ENCODE results near the gene ALKBH7. TPM values are rescaled to one million over a fixed set of nuclear protein-coding genes. Genes with fewer than 3 reads are reported as not detected.
"Not testable (repeated sequence)": the region's sequence is repeated elsewhere in the genome, so short reads cannot be mapped to it uniquely, and the experiment has no call there.

ALKBH7 gene
- total and polyA plus RNA-seq, 2 donors, result 62.9 to 66.5 TPM

DNA sequence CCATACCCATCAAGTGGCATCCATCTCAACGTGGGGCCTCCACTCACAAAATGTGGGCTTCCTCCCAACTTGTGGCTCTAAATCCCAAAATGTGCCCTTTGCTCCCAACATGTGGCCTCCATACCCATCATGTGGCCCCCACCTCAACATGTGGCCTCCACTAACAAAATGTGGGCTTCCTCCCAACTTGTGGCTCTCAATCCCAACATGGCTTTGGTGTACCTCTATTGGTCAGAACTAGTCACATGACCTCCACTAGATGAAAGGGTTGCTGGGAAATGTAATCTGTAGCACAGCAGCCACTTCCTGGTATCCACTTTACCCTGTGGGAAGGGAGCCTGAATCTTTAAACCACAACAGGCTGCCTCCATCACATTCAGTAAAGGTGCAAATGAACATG is 29.1 kb upstream of the ALKBH7 start:
- no peaks in the 10 kb centered on the region for H3K27me3 ChIP-seq (ENCODE audit: control insufficient read depth in 2 of 2, insufficient read depth in 1 of 2, low read length in 1 of 2)
- no peak overlapping the region for H3K4me3 ChIP-seq (ENCODE audit: low read length in 2 of 2)
- WGBS, result 97% methylated on average over 1 of the region's 1 CpG

DNA sequence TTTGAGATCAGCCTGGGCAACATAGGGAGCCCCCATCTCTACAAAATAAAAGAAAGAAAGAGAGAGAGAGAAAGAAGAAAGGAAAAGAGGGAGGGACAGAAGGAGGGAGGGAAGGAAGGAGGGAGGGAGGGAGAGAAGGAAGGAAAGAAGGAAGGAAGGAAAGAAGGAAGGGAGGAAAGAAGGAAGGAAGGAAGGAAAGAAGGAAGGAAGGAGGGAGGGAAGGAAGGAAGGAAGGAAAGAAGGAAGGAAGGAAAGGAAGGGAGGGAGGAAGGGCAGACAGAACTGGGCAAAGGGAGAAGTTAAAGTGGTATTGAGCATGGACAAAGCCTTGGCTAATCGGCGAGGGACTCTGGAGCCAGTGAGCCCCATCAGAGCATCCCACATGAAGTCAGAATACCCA is 23.3 kb upstream of the ALKBH7 start:
- H3K36me3 ChIP-seq (ENCODE audit: control insufficient read depth in 2 of 2, insufficient read depth in 2 of 2, low read length in 1 of 2); H3K27ac ChIP-seq (ENCODE audit: low read depth in 1 of 2, low read length in 1 of 2); DNase-seq (ENCODE audit: low read depth in 6 of 9, low spot score in 9 of 9); H3K4me1 ChIP-seq (ENCODE audit: control insufficient read depth in 2 of 2, insufficient read depth in 2 of 2, low read length in 2 of 2); H3K4me3 ChIP-seq (ENCODE audit: low read length in 2 of 2); H3K27me3 ChIP-seq (ENCODE audit: control insufficient read depth in 2 of 2, insufficient read depth in 1 of 2, low read length in 1 of 2); H3K9me3 ChIP-seq (ENCODE audit: control insufficient read depth in 2 of 2, insufficient read depth in 1 of 2, low read length in 1 of 2): not testable (repeated sequence)
- WGBS, result 95% methylated on average over 2 of the region's 2 CpGs

More for the DNA sequence above, 29.1 kb upstream of the ALKBH7 start:
- no peak overlapping the region for H3K27ac ChIP-seq (ENCODE audit: low read depth in 1 of 2, low read length in 1 of 2)
- peaks cover 0 to 1% of the 10 kb centered on the region in 2 donors for H3K9me3 ChIP-seq (ENCODE audit: control insufficient read depth in 2 of 2, insufficient read depth in 1 of 2, low read length in 1 of 2)
- H3K4me1 ChIP-seq (ENCODE audit: control insufficient read depth in 2 of 2, insufficient read depth in 2 of 2, low read length in 2 of 2), result no peaks in the 10 kb centered on the region
- no peak for DNase-seq (ENCODE audit: low read depth in 6 of 9, low spot score in 9 of 9)
- peaks cover 2 to 3% of the 10 kb centered on the region in 2 donors for H3K36me3 ChIP-seq (ENCODE audit: control insufficient read depth in 2 of 2, insufficient read depth in 2 of 2, low read length in 1 of 2)

DNA sequence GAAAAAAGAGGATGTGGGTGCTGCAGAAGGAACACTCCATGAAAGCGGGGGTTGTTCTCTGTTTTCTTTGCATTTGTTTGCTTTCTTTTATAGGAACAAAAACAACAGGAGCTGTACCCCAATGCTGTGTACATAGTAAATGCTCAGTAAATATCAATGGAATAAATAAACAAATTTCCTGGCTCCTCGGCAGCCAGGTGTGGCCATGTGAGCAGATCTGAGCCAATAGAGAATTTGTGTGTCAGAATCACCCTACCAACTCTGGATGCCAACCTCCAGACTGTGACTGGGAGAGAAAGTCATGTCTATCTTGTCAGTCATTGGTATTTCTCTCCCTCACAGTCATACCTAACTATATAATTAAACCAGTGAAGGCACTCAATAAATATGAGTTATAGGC is 21.9 kb upstream of the ALKBH7 start:
- Histone ChIP-seq H3K9me3 (ENCODE audit: control insufficient read depth in 2 of 2, insufficient read depth in 1 of 2, low read length in 1 of 2) (no peaks in the 10 kb centered on the region), H3K4me1 (ENCODE audit: control insufficient read depth in 2 of 2, insufficient read depth in 2 of 2, low read length in 2 of 2) (no peaks in the 10 kb centered on the region), H3K4me3 (ENCODE audit: low read length in 2 of 2) (no peak overlapping the region), H3K27ac (ENCODE audit: low read depth in 1 of 2, low read length in 1 of 2) (no peak overlapping the region), H3K36me3 (ENCODE audit: control insufficient read depth in 2 of 2, insufficient read depth in 2 of 2, low read length in 1 of 2) (peaks cover 7% of the 10 kb centered on the region in 2 donors), H3K27me3 (ENCODE audit: control insufficient read depth in 2 of 2, insufficient read depth in 1 of 2, low read length in 1 of 2) (no peaks in the 10 kb centered on the region)
- no peak for DNase-seq (ENCODE audit: low read depth in 6 of 9, low spot score in 9 of 9)
- WGBS, result 93% methylated on average over 2 of the region's 2 CpGs

DNA sequence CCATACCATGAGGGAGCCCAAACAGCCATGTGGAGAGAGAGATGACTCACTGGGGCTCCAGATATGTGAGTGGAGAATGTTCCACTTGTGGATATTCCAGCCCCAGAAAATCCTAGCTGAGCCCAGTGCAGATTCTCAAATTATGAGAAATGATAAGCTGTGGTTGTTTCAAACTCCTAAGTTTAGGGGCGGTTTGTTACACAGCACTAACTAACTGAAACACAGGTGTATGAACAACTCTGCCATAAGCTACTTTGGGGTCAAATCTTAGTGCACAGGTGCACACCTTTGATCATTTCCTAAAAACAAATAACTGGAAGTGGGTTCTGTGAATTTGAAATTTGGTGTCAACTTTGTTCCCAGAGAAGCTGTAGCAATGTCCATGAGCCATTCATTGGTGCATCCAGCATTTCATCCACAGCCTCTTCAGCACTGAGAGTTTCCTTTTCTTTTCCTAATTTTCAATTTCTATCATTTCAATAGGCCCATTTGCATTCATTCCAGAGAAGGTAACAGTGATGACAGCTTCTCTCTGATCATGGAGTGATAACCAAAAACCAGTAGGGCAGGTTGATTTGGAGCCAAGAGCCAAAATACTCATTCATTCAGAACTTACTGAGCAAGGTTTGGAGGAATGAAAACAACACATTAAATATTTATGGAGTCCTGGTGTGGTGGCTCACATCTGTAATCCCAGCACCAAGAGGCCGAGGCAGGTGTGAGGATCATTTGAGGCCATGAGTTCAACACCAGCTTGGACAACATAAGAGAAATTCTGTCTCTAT is 20.0 kb upstream of the ALKBH7 start:
- no peaks in the 10 kb centered on the region for H3K9me3 ChIP-seq (ENCODE audit: control insufficient read depth in 2 of 2, insufficient read depth in 1 of 2, low read length in 1 of 2)
- H3K27me3 ChIP-seq (ENCODE audit: control insufficient read depth in 2 of 2, insufficient read depth in 1 of 2, low read length in 1 of 2), result no peaks in the 10 kb centered on the region
- no peak for DNase-seq (ENCODE audit: low read depth in 6 of 9, low spot score in 9 of 9)
- 95% methylated on average over 2 of the region's 2 CpGs for WGBS
- peaks cover 5 to 7% of the 10 kb centered on the region in 2 donors for H3K36me3 ChIP-seq (ENCODE audit: control insufficient read depth in 2 of 2, insufficient read depth in 2 of 2, low read length in 1 of 2)
- H3K27ac ChIP-seq (ENCODE audit: low read depth in 1 of 2, low read length in 1 of 2), result no peak overlapping the region
- H3K4me3 ChIP-seq (ENCODE audit: low read length in 2 of 2), result no peak overlapping the region
- no peaks in the 10 kb centered on the region for H3K4me1 ChIP-seq (ENCODE audit: control insufficient read depth in 2 of 2, insufficient read depth in 2 of 2, low read length in 2 of 2)

DNA sequence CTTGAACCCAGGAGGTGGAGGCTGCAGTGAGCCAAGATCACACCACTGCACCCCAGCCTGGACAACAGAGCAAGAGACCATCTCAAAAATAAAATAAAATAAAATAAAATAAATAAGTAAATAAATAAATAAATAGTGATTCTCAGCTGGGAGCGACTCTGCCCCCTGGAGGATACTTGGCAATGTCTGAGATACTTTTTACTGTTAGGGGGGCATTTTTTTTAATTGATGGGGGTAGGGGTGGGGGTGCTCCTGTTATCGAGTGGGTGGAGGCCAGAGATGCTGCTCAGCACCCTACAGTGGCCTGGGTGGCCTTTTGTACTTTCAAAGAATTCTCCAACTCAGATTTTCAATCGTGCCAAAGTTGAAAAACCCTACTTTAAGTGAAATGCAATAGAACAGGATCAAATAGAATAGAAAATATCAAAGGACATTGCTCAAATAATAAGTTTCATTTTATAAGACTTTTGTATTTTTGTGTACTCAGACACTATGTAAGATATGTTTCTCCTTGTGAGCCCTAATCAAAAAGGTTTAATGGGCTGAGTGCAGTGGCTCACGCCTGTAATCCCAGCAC is 18.4 kb upstream of the ALKBH7 start:
- DNase-seq (ENCODE audit: low read depth in 6 of 9, low spot score in 9 of 9), result no peak
- H3K9me3 ChIP-seq (ENCODE audit: control insufficient read depth in 2 of 2, insufficient read depth in 1 of 2, low read length in 1 of 2), result no peaks in the 10 kb centered on the region
- no peak overlapping the region for H3K4me3 ChIP-seq (ENCODE audit: low read length in 2 of 2)
- 70% methylated on average over 4 of the region's 4 CpGs for WGBS
- no peaks in the 10 kb centered on the region for H3K4me1 ChIP-seq (ENCODE audit: control insufficient read depth in 2 of 2, insufficient read depth in 2 of 2, low read length in 2 of 2)
- peaks cover 5 to 7% of the 10 kb centered on the region in 2 donors for H3K36me3 ChIP-seq (ENCODE audit: control insufficient read depth in 2 of 2, insufficient read depth in 2 of 2, low read length in 1 of 2)
- no peak overlapping the region for H3K27ac ChIP-seq (ENCODE audit: low read depth in 1 of 2, low read length in 1 of 2)
- no peaks in the 10 kb centered on the region for H3K27me3 ChIP-seq (ENCODE audit: control insufficient read depth in 2 of 2, insufficient read depth in 1 of 2, low read length in 1 of 2)

DNA sequence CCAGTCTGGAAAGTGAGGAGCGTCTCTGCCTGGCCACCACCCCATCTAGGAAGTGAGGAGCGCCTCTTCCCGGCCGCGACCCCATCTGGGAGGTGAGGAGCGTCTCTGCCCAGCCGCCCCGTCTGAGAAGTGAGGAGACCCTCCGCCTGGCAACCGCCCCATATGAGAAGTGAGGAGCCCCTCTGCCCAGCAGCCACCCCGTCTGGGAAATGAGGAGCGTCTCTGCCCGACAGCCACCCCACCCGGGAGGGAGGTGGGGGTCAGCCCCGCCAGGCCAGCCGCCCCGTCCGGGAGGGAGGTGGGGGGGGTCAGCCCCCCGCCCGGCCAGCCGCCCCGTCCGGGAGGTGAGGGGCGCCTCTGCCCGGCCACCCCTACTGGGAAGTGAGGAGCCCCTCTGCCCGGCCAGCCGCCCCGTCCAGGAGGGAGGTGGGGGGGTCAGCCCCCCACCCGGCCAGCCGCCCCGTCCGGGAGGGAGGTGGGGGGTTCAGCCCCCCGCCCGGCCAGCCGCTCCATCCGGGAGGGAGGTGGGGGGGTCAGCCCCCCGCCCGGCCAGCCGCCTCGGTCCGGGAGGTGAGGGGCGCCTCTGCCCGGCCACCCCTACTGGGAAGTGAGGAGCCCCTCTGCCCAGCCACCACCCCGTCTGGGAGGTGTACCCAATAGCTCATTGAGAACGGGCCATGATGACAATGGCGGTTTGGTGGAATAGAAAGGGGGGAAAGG is 17.1 kb upstream of the ALKBH7 start:
- H3K4me1 ChIP-seq (ENCODE audit: control insufficient read depth in 2 of 2, insufficient read depth in 2 of 2, low read length in 2 of 2); H3K27ac ChIP-seq (ENCODE audit: low read depth in 1 of 2, low read length in 1 of 2); H3K4me3 ChIP-seq (ENCODE audit: low read length in 2 of 2); H3K27me3 ChIP-seq (ENCODE audit: control insufficient read depth in 2 of 2, insufficient read depth in 1 of 2, low read length in 1 of 2); DNase-seq (ENCODE audit: low read depth in 6 of 9, low spot score in 9 of 9); H3K36me3 ChIP-seq (ENCODE audit: control insufficient read depth in 2 of 2, insufficient read depth in 2 of 2, low read length in 1 of 2); H3K9me3 ChIP-seq (ENCODE audit: control insufficient read depth in 2 of 2, insufficient read depth in 1 of 2, low read length in 1 of 2): not testable (repeated sequence)
- WGBS, result 96% methylated on average over 37 of the region's 46 CpGs

DNA sequence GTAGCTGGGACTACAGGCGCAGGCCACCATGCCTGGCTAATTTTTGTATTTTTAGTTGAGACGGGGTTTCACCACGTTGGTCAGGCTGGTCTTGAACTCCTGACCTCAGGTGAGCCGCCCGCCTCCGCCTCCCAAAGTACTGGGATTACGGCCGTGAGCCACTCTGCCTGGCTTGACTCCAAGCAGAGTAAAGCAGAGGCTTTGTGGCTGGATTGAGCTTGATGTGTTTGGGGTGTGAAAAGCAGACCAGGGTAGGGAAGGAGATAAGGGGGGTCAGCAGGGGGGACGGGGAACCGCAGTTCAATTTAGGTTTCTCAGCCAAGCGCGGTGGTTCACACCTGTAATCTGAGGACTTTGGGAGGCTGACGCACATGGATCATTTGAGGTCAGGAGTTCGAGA is 15.4 kb upstream of the ALKBH7 start:
- Histone ChIP-seq H3K9me3 (ENCODE audit: control insufficient read depth in 2 of 2, insufficient read depth in 1 of 2, low read length in 1 of 2) (peaks cover 0 to 9% of the 10 kb centered on the region in 2 donors), H3K36me3 (ENCODE audit: control insufficient read depth in 2 of 2, insufficient read depth in 2 of 2, low read length in 1 of 2) (peaks cover 3 to 5% of the 10 kb centered on the region in 2 donors), H3K27ac (ENCODE audit: low read depth in 1 of 2, low read length in 1 of 2) (no peak overlapping the region), H3K4me3 (ENCODE audit: low read length in 2 of 2) (no peak overlapping the region), H3K27me3 (ENCODE audit: control insufficient read depth in 2 of 2, insufficient read depth in 1 of 2, low read length in 1 of 2) (no peaks in the 10 kb centered on the region), H3K4me1 (ENCODE audit: control insufficient read depth in 2 of 2, insufficient read depth in 2 of 2, low read length in 2 of 2) (peaks cover 0 to 6% of the 10 kb centered on the region in 2 donors)
- DNase-seq (ENCODE audit: low read depth in 6 of 9, low spot score in 9 of 9), result no peak
- WGBS, result 95% methylated on average over 14 of the region's 14 CpGs

DNA sequence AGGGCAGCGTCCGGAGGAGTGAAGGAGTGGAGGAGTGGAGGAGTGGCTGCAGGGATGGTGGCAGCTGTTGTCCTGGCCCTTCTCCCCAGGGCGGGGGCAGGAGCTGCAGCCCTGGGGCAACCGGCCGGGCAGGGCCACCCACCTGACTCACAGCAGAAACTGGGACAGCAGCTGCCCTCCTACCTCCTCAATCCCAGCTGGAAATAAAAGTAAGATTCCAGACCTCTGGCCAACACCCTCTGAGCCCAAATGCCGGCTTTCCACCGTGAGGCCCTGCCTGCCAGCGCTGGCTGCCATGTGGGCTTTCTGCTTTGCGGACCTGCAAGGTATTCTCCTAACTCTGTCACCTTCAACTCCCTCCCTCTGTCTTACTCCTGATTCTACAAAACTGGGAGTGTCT is 14.6 kb upstream of the ALKBH7 start:
- no peaks in the 10 kb centered on the region for H3K36me3 ChIP-seq (ENCODE audit: control insufficient read depth in 2 of 2, insufficient read depth in 2 of 2, low read length in 1 of 2)
- 92% methylated on average over 9 of the region's 9 CpGs for WGBS
- peaks cover 0 to 14% of the 10 kb centered on the region in 2 donors for H3K4me1 ChIP-seq (ENCODE audit: control insufficient read depth in 2 of 2, insufficient read depth in 2 of 2, low read length in 2 of 2)
- DNase-seq (ENCODE audit: low read depth in 6 of 9, low spot score in 9 of 9), result no peak
- H3K4me3 ChIP-seq (ENCODE audit: low read length in 2 of 2), result no peak overlapping the region
- peaks cover 0 to 9% of the 10 kb centered on the region in 2 donors for H3K9me3 ChIP-seq (ENCODE audit: control insufficient read depth in 2 of 2, insufficient read depth in 1 of 2, low read length in 1 of 2)
- H3K27me3 ChIP-seq (ENCODE audit: control insufficient read depth in 2 of 2, insufficient read depth in 1 of 2, low read length in 1 of 2), result no peaks in the 10 kb centered on the region
- H3K27ac ChIP-seq (ENCODE audit: low read depth in 1 of 2, low read length in 1 of 2), result no peak overlapping the region

Data from thymus (tissue), 11 donors.